ENCODE data around the gene CNDP2. TPM values are rescaled to one million over a fixed set of nuclear protein-coding genes. Genes with fewer than 3 reads are reported as not detected.

The CNDP2 gene
- total RNA-seq, 4 donors from 2014 or later, result 31.1 to 52.5 (median 42.9) TPM

- 82% methylated on average over 9 of the region's 9 CpGs for WGBS
- no peak for DNase-seq (ENCODE audit: extremely low spot score)
- no peak overlapping the region for H3K4me3 ChIP-seq
- peaks cover 83 to 100% (median 96%) of the 10 kb centered on the region in 4 donors for H3K36me3 ChIP-seq
- H3K4me1 ChIP-seq, result peaks cover 0 to 6% (median 2%) of the 10 kb centered on the region in 4 donors
- TF ChIP-seq, protein P1, sequence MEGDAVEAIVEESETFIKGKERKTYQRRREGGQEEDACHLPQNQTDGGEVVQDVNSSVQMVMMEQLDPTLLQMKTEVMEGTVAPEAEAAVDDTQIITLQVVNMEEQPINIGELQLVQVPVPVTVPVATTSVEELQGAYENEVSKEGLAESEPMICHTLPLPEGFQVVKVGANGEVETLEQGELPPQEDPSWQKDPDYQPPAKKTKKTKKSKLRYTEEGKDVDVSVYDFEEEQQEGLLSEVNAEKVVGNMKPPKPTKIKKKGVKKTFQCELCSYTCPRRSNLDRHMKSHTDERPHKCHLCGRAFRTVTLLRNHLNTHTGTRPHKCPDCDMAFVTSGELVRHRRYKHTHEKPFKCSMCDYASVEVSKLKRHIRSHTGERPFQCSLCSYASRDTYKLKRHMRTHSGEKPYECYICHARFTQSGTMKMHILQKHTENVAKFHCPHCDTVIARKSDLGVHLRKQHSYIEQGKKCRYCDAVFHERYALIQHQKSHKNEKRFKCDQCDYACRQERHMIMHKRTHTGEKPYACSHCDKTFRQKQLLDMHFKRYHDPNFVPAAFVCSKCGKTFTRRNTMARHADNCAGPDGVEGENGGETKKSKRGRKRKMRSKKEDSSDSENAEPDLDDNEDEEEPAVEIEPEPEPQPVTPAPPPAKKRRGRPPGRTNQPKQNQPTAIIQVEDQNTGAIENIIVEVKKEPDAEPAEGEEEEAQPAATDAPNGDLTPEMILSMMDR (IDR thresholded peaks at IDR 0.05), result no peak
- TF ChIP-seq POLR2A (IDR thresholded peaks at IDR 0.05; ENCODE audit: low read depth) (no peak), EP300 (IDR thresholded peaks at IDR 0.05) (no peak), POLR2AphosphoS5 (IDR thresholded peaks at IDR 0.05) (no peak)
- H3K9me3 ChIP-seq, result no peaks in the 10 kb centered on the region
- H3K27me3 ChIP-seq, result no peaks in the 10 kb centered on the region
- intact Hi-C loops (cut with DNase I), result loop anchor here (10.0 kb wide), 1 partner anchor 314 kb away; no protein-coding TSS in a partner anchor
- no peak overlapping the region for H3K27ac ChIP-seq (replicated peaks in 1 of 4)
Measured at GRCh38 chr18:74508366-74508765, 12.2 kb downstream of the CNDP2 start.

- H3K4me1 ChIP-seq, result peaks cover 0 to 6% (median 2%) of the 10 kb centered on the region in 4 donors
- H3K27ac ChIP-seq (replicated peaks in 1 of 4), result no peak overlapping the region
- H3K36me3 ChIP-seq, result peaks cover 86 to 100% (median 96%) of the 10 kb centered on the region in 4 donors
- H3K9me3 ChIP-seq, result no peaks in the 10 kb centered on the region
- DNase-seq (ENCODE audit: extremely low spot score), result no peak
- TF ChIP-seq, protein P1 (IDR thresholded peaks at IDR 0.05), result no peak
- TF ChIP-seq POLR2AphosphoS5 (IDR thresholded peaks at IDR 0.05), result no peak
- TF ChIP-seq POLR2A (IDR thresholded peaks at IDR 0.05; ENCODE audit: low read depth), result no peak
- no peak overlapping the region for H3K4me3 ChIP-seq
- WGBS, result 90% methylated on average over 11 of the region's 11 CpGs
- intact Hi-C loops (cut with DNase I), result loop anchor here (10.0 kb wide), 1 partner anchor 314 kb away; no protein-coding TSS in a partner anchor
- no peaks in the 10 kb centered on the region for H3K27me3 ChIP-seq
Measured at GRCh38 chr18:74508821-74509225, 12.7 kb downstream of the CNDP2 start.

- intact Hi-C loops (cut with DNase I), result loop anchor here (10.0 kb wide), 1 partner anchor 315 kb away; no protein-coding TSS in a partner anchor
- WGBS, result 83% methylated on average over 12 of the region's 29 CpGs
- DNase-seq (ENCODE audit: extremely low spot score), result no peak
- Histone ChIP-seq H3K27ac (replicated peaks in 1 of 4) (no peak overlapping the region), H3K27me3 (no peaks in the 10 kb centered on the region), H3K36me3 (peaks cover 82 to 100% (median 95%) of the 10 kb centered on the region in 4 donors), H3K4me3 (no peak overlapping the region), H3K4me1 (peaks cover 0 to 6% (median 2%) of the 10 kb centered on the region in 4 donors), H3K9me3 (no peaks in the 10 kb centered on the region)
- no peak for TF ChIP-seq POLR2AphosphoS5 (IDR thresholded peaks at IDR 0.05)
- TF ChIP-seq, protein P1 (IDR thresholded peaks at IDR 0.05), result no peak
Measured at GRCh38 chr18:74509856-74510769, 13.9 kb downstream of the CNDP2 start.

DNA sequence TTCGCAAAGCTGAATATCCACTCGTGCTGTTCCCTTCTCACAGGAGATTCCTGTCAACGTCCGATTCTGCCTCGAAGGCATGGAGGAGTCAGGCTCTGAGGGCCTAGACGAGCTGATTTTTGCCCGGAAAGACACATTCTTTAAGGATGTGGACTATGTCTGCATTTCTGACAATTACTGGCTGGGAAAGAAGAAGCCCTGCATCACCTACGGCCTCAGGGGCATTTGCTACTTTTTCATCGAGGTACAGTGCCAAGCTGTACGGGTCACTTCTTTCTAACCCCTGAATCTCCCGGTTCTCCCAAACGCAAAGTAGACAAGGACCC, 14.6 kb downstream of the CNDP2 start:
- H3K36me3 ChIP-seq, result peaks cover 85 to 100% (median 97%) of the 10 kb centered on the region in 4 donors
- H3K9me3 ChIP-seq, result no peaks in the 10 kb centered on the region
- WGBS, result 83% methylated on average over 12 of the region's 12 CpGs
- no peak for DNase-seq (ENCODE audit: extremely low spot score)
- intact Hi-C loops (cut with DNase I), result no loop called here
- TF ChIP-seq POLR2A (IDR thresholded peaks at IDR 0.05; ENCODE audit: low read depth) (no peak), POLR2AphosphoS5 (IDR thresholded peaks at IDR 0.05) (no peak), EP300 (IDR thresholded peaks at IDR 0.05) (no peak)
- TF ChIP-seq, protein P1 (IDR thresholded peaks at IDR 0.05), result no peak
- H3K4me1 ChIP-seq, result peaks cover 0 to 6% (median 2%) of the 10 kb centered on the region in 4 donors
- no peak overlapping the region for H3K27ac ChIP-seq (replicated peaks in 1 of 4)
- no peak overlapping the region for H3K4me3 ChIP-seq
- no peaks in the 10 kb centered on the region for H3K27me3 ChIP-seq
